A549 (cell line): ENCODE measurements around the gene CEP76. TPM values are rescaled to one million over a fixed set of nuclear protein-coding genes. Genes with fewer than 3 reads are reported as not detected.

Experiments used
- ATAC-seq, 2 experiments: fragments of 200-7000 bp in 1 of 2; fragments of >200 bp in 1 of 2; cut with Nextera tagmentation in 1 of 2; cut with Tn5 transposase in 1 of 2; 3 replicates each; pipeline versions ENCODE4 v1.8.0 to v1.9.1; 2018 to 2020; ENCODE audit warnings: mild to moderate bottlenecking in 1 of 2, moderate library complexity in 1 of 2
- CTCF ChIA-PET: fragments of 300-600 bp; sonication (Branson Sonifier 250); formaldehyde crosslinking; extraction: SDS; loops from one replicate; lab custom pipeline; 2021; ENCODE audit warnings: antibody characterized with exemption, inconsistent platforms; lab: Yijun Ruan, JAX
- POLR2A ChIA-PET: fragments of 350-600 bp; formaldehyde crosslinking; extraction: SDS; loops from one replicate; lab custom pipeline; 2021; ENCODE audit warnings: antibody characterized with exemption, inconsistent platforms; lab: Yijun Ruan, JAX
- DNase-seq, 2 experiments: peaks; one replicate each; pipeline versions ENCODE4 v3.0.0 to v3.0.0-alpha.2; 2011 to 2016; ENCODE audit warnings: low read depth in 1 of 2, low spot score in 1 of 2
- FAIRE-seq: peaks from 2 replicates; lab custom pipeline; 2011; peaks lifted over from hg19 to GRCh38; lab: Jason Lieb, UNC
- H3K27ac ChIP-seq, 2 experiments: fragments of >200 bp; sonication (Bioruptor Twin); formaldehyde crosslinking; 3 replicates each; pipeline ENCODE4 v1.5.1; 2016 to 2017
- H3K4me1 ChIP-seq: fragments of >200 bp; sonication (Bioruptor Twin); formaldehyde crosslinking; 3 replicates; pipeline ENCODE4 v1.6.1; 2016
- H3K4me2 ChIP-seq: fragments of >200 bp; sonication (Bioruptor Twin); formaldehyde crosslinking; 3 replicates; pipeline ENCODE4 v1.6.1; 2016
- H3K4me3 ChIP-seq: fragments of >200 bp; sonication (Bioruptor Twin); formaldehyde crosslinking; 3 replicates; pipeline ENCODE4 v1.5.1; 2016
- H3K9me3 ChIP-seq: fragments of >200 bp; sonication (Bioruptor Twin); formaldehyde crosslinking; 3 replicates; pipeline ENCODE4 v1.6.1; 2016
- CEBPB ChIP-seq, 2 experiments: fragments of >200 bp in 1 of 2; sonication (Bioruptor Twin) in 1 of 2; formaldehyde crosslinking in 1 of 2; IDR thresholded peaks; 2 replicates each; pipeline ENCODE4 v1.6.1; 2012 to 2016
- CTCF ChIP-seq: fragments of >200 bp; sonication (Bioruptor Twin); formaldehyde crosslinking; IDR thresholded peaks from 3 replicates; pipeline ENCODE4 v1.5.1; 2016
- EHMT2 ChIP-seq: fragments of 200-600 bp; sonication (generic); IDR thresholded peaks from 2 replicates; pipeline ENCODE4 v1.6.1; 2016; ENCODE audit warnings: antibody characterized with exemption, low read depth, mild to moderate bottlenecking, moderate library complexity
- ELK1 ChIP-seq: fragments of 150-350 bp; IDR thresholded peaks from 2 replicates; pipeline ENCODE4 v1.6.1; 2014; ENCODE audit warnings: low read depth, mild to moderate bottlenecking, low read length
- EP300 ChIP-seq, 2 experiments: fragments of >200 bp; sonication (Bioruptor Twin); formaldehyde crosslinking; IDR thresholded peaks; 2 replicates in 1 of 2; 3 replicates in 1 of 2; pipeline ENCODE4 v1.6.1; 2016 to 2017
- FOSB ChIP-seq: fragments of 250-450 bp; sonication (Bioruptor Pico); IDR thresholded peaks from 2 replicates; pipeline ENCODE4 v1.5.0; 2020; ENCODE audit warnings: mild to moderate bottlenecking, moderate library complexity
- HDAC2 ChIP-seq: fragments of 200-600 bp; sonication (generic); IDR thresholded peaks from 2 replicates; pipeline ENCODE4 v1.6.1; 2016
- HEYL ChIP-seq: fragments of 250-450 bp; sonication (Bioruptor Pico); IDR thresholded peaks from 2 replicates; pipeline ENCODE4 v1.8.0; 2021; ENCODE audit warnings: mild to moderate bottlenecking, moderate library complexity
- KDM1A ChIP-seq: fragments of 200-600 bp; sonication (generic); IDR thresholded peaks from 2 replicates; pipeline ENCODE4 v1.6.1; 2016; ENCODE audit warnings: low read depth, mild to moderate bottlenecking
- NR3C1 ChIP-seq: fragments of >200 bp; sonication (Bioruptor Twin); formaldehyde crosslinking; IDR thresholded peaks from 3 replicates; pipeline ENCODE4 v1.6.1; 2017
- PBX3 ChIP-seq: IDR thresholded peaks from 2 replicates; pipeline ENCODE4 v1.6.1; 2012
- POLR2AphosphoS2 ChIP-seq: conservative IDR thresholded peaks from 2 replicates; pipeline ENCODE4 v1.6.1; 2012; ENCODE audit warnings: low read length, improper control_type of control experiment, inconsistent platforms
- RAD21 ChIP-seq, 2 experiments: fragments of >200 bp in 1 of 2; sonication (Bioruptor Twin) in 1 of 2; formaldehyde crosslinking in 1 of 2; IDR thresholded peaks in 1 of 2; conservative IDR thresholded peaks in 1 of 2; 2 replicates in 1 of 2; 3 replicates in 1 of 2; pipeline ENCODE4 v1.6.1; 2012 to 2018; ENCODE audit warnings: inconsistent platforms in 1 of 2
- RARB ChIP-seq: fragments of 250-450 bp; sonication (Bioruptor Pico); IDR thresholded peaks from 2 replicates; pipeline ENCODE4 v1.8.0; 2021; ENCODE audit warnings: mild to moderate bottlenecking, moderate library complexity
- REST ChIP-seq: fragments of 200-600 bp; sonication (generic); IDR thresholded peaks from 2 replicates; pipeline ENCODE4 v1.6.1; 2016; ENCODE audit warnings: antibody characterized with exemption, mild to moderate bottlenecking, moderate library complexity
- SMC3 ChIP-seq: fragments of >200 bp; sonication (Bioruptor Twin); formaldehyde crosslinking; IDR thresholded peaks from 3 replicates; pipeline ENCODE4 v1.6.1; 2018; ENCODE audit warnings: inconsistent platforms
- SREBF2 ChIP-seq: fragments of 450-650 bp; IDR thresholded peaks from 2 replicates; pipeline ENCODE4 v1.6.1; 2014; ENCODE audit warnings: mild to moderate bottlenecking, moderate library complexity
- TFCP2L1 ChIP-seq: fragments of 250-450 bp; sonication (Bioruptor Pico); IDR thresholded peaks from 2 replicates; pipeline ENCODE4 v1.5.0; 2021; ENCODE audit warnings: mild to moderate bottlenecking
- USF2 ChIP-seq: fragments of 450-650 bp; IDR thresholded peaks from 2 replicates; pipeline ENCODE4 v1.6.1; 2014; ENCODE audit warnings: antibody characterized with exemption
- ZC3H11A ChIP-seq: fragments of 450-650 bp; IDR thresholded peaks from 2 replicates; pipeline ENCODE4 v1.6.1; 2014; ENCODE audit warnings: antibody characterized with exemption, mild to moderate bottlenecking
- ZFP36 ChIP-seq: fragments of 450-650 bp; IDR thresholded peaks from 2 replicates; pipeline ENCODE4 v1.6.1; 2014; ENCODE audit warnings: borderline replicate concordance; ENCODE audit not compliant: partially characterized antibody
- ZNF302 ChIP-seq: fragments of 250-450 bp; sonication (Bioruptor Pico); IDR thresholded peaks from 2 replicates; pipeline ENCODE4 v1.9.0; 2021; ENCODE audit warnings: inconsistent platforms, mild to moderate bottlenecking, moderate library complexity
- ZSCAN20 ChIP-seq: fragments of 250-450 bp; sonication (Bioruptor Pico); IDR thresholded peaks from 2 replicates; pipeline ENCODE4 v1.8.0; 2022; ENCODE audit warnings: mild to moderate bottlenecking, moderate library complexity
- WGBS: methylation state at CpG from one replicate; pipeline ENCODE4 v1.1.6; 2017; ENCODE audit errors: missing lambda C conversion rate; 5-methylcytosine and 5-hydroxymethylcytosine counted together
- polyA plus RNA-seq, 4 experiments: library from polyadenylated mRNA; depleted of rRNA in 3 of 4; stranded (reverse); fragments of >200 nt; fragmentation: RNase III in 1 of 4; extraction: RNeasy Plus Mini Kit Qiagen cat#74134 plus additional on column Dnase treatment in 1 of 4; gene quantifications; 2 replicates in 3 of 4; 3 replicates in 1 of 4; pipeline ENCODE4 v1.2.3, GENCODE V29; 2011 to 2017

The CEP76 gene
- polyA plus RNA-seq, 2 of the 4 experiments (the other 2 are of a cell fraction) = 7.8 to 13.1 TPM

GRCh38 chr18:12668041-12668440 is 34.5 kb downstream of the CEP76 start:
- 78% methylated on average over 5 of the region's 5 CpGs for WGBS
- Histone ChIP-seq H3K27ac (no peak overlapping the region), H3K4me1 (no peaks in the 10 kb centered on the region), H3K9me3 (no peaks in the 10 kb centered on the region), H3K4me3 (no peak overlapping the region), H3K4me2 (no peak overlapping the region)
- ChIA-PET POLR2A (interaction anchor here (0.7 kb wide), 1 partner anchor 208 kb away, joined by 14 read pairs; no protein-coding TSS in a partner anchor), CTCF (interaction anchor here (1.4 to 9.9 kb wide), 2 partner anchors 8 to 275 kb away, joined by 5 to 98 read pairs; no protein-coding TSS in a partner anchor)
- TF ChIP-seq EHMT2 (no peak), ZFP36 (no peak), SREBF2 (no peak), ZC3H11A (no peak), USF2 (no peak), FOSB (CRISPR knock-in tag) (no peak), CEBPB (IDR thresholded peaks at IDR 0.05) (no peak)
- no peak for ATAC-seq
- no peak for DNase-seq
- no peak for FAIRE-seq

- ATAC-seq = peak in 1 of 2 experiments; percentile 12; a peak in 1 of 6 replicates
- CTCF ChIA-PET = interaction anchor here (0.6 to 4.3 kb wide), 11 partner anchors 9 to 283 kb away, joined by 3 to 90 read pairs (median 5); no protein-coding TSS in a partner anchor
- TF ChIP-seq ZNF302 (CRISPR knock-in tag) = no peak
- no peak for TF ChIP-seq ZFP36
- TF ChIP-seq ZC3H11A = no peak
- TF ChIP-seq HDAC2 = no peak
- TF ChIP-seq SMC3 = peak; percentile 86
- TF ChIP-seq KDM1A = no peak
- TF ChIP-seq EP300 (IDR thresholded peaks at IDR 0.05) = no peak
- no peak for TF ChIP-seq REST
- TF ChIP-seq PBX3 = no peak
- TF ChIP-seq EHMT2 = no peak
- TF ChIP-seq POLR2AphosphoS2 = no peak
- TF ChIP-seq NR3C1 = no peak
- TF ChIP-seq ELK1 = no peak
- peak; percentile 77 for TF ChIP-seq CTCF
- TF ChIP-seq ZSCAN20 = no peak
- TF ChIP-seq CEBPB (IDR thresholded peaks at IDR 0.05) = no peak
- no peak for TF ChIP-seq TFCP2L1 (CRISPR knock-in tag)
- TF ChIP-seq RARB = no peak
- no peak for TF ChIP-seq HEYL
- peak; percentile 81 to 86 for TF ChIP-seq RAD21 (conservative IDR thresholded peaks at IDR 0.05 in 1 of 2, IDR thresholded peaks at IDR 0.05 in 1 of 2)
- Histone ChIP-seq H3K9me3 (no peaks in the 10 kb centered on the region), H3K27ac (no peak overlapping the region), H3K4me1 (peaks cover 9% of the 10 kb centered on the region; the same call in 1 of the 3 replicates), H3K4me2 (no peak overlapping the region), H3K4me3 (no peak overlapping the region)
- WGBS = 70% methylated on average over 9 of the region's 9 CpGs
- DNase-seq = peak; percentile 31 to 61
- POLR2A ChIA-PET = interaction anchor here (0.7 to 0.9 kb wide), 2 partner anchors 271 to 283 kb away, joined by 3 to 6 read pairs; partner anchors contain the start of gene AFG3L2
- no peak for FAIRE-seq
These were observed 42.5 kb downstream of the CEP76 start for GRCh38 chr18:12659904-12660605.
